ENCODE measurements around the gene PHLPP2.
"Not testable (repeated sequence)": the region's sequence is repeated elsewhere in the genome, so short reads cannot be mapped to it uniquely, and the experiment has no call there.

Gene PHLPP2

DNA sequence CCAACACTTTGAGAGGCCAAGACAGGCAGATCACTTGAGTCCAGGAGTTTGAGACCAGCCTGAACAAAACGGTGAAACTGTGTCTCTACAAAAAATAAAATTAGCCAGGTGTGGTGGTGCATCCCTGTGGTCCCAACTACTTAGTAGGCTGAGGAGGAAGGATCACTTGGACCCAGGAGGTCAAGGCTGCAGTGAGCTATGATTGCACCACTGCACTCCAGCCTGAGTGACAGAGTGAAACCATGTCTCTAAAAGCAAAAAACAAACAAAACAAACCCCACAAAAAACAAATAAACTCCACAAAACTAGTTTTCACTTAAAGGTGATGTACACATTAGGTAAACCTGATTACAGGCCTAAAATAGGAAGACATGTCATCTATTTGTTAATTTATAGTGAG, 58.2 kb downstream of the PHLPP2 start:
- DNase-seq: no peak

DNA sequence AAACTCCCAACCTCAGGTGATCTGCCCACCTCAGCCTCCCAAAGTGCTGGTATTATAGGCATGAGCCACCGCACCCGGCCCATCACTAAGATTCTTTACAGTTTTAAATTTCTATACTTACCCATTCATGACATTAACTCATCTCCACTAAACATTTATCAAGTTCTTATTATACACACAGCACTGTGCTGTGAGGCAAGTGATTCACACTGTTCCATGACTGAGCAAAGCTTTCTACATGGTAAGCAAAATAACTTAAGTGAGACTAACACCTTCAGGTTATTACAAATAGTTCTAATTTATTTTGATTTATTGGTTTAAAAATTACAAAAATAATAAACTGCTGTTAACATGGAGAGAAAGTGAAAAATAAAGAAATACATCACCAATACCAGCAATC, 65.0 kb downstream of the PHLPP2 start:
- no peak for DNase-seq

GRCh38 chr16:71658771-71659170, 65.7 kb downstream of the PHLPP2 start:
- no peak for DNase-seq

DNA sequence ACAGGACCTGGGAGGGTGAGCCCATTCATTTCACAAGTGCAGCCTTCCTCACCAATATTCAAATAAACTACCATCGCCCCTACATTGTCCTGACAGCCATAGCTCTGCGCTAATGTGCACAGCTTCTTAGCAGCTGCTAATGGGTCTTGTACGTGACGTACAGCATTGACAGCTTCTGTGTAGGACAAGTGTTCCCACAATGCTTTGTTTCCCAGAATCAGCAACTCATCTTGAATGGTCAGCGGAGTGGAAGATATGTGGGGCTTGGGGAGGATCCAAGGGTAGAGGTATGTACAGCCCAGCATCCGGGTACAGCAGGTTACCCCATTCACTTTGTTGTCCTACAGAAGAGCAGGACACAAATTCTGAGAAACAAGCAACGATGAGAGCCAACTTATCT, 74.8 kb downstream of the PHLPP2 start:
- no peak for DNase-seq

DNA sequence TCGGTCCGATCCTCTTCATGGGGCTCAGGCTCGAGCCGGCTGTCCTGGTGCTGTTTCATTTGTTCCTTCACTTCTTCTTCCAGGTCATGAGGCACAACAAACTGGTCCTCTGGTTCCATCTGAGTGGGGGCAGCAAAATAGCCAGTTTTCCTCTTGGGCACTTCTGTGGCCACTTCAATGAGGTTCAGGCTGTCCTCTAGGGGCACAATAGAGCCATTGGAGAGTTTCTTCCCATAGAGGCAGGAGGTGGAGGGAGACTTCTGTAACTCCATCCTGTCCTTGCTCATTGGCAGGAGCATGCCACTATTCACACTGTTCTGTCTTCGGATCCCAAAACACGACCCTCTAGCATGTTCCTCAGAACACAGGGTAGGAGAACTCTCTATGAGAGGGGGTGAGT, 75.6 kb downstream of the PHLPP2 start:
- peak; percentile 11 for DNase-seq

- DNase-seq: peak; percentile 18
Observed at GRCh38 chr16:71648162-71648561, 76.3 kb downstream of the PHLPP2 start.

- no peak for DNase-seq
Observed at GRCh38 chr16:71647391-71647790, 77.1 kb downstream of the PHLPP2 start.

- DNase-seq: peak; percentile 53
Observed at GRCh38 chr16:71645450-71645849, 79.1 kb downstream of the PHLPP2 start.

DNA sequence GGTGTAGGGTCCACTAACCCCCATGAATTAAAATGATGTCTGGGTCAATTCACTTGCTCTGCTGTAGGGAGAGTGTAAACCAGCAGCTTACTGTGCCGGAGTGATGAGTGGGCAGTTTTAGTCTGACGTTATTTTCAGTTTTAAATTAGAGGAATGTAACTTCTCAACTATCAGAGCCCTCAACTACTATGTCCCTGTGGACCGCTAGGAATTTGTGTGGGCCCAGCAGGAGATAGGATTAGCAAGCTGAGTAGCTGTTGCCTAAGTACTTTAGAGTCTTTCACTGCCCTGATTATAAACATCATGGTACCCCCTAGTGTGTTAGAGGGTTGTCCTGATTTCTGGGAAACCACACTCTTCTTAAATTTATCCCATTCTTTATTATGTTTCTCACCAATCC, 87.1 kb downstream of the PHLPP2 start:
- peak; percentile 7 for DNase-seq

DNA sequence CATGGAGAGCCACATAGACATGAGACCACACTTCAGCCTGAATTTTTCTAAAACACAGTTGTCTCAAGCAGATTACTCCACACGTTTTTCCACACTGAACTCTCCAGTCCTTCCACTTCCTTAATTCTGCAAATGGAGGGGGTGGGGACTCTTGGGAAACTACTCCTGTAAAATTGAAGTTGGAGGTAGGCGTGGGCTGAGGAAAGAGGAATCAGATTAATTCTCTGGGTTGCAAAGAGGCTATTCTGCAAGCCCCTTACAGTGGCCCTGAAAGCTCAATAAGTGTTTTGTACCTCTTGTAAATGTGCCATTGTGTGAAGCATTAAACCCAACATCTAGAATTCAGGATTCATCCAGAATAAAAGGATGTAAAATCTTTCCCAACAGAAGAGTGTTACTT, 88.9 kb downstream of the PHLPP2 start:
- DNase-seq: no peak

DNA sequence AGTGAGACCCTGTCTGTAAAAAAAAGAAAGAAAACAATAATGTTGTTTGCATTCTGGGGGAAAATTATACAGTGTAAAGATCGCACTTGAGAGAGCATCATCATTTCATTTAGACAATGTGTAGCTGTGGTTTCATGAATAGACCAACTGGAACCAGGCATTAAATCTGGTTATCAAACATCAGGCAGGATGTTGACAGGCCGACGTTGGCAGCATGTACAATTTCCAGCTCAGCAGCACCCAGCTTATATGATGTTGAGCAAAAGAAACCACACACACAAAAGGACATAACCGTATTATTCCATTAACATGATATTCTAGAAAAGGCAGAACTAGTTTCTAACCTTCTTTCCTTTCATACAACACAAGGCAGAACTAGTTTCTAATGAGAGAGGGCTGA, 92.7 kb downstream of the PHLPP2 start:
- no peak for DNase-seq

GRCh38 chr16:71630808-71631207, 93.7 kb downstream of the PHLPP2 start:
- no peak for DNase-seq

- no peak for DNase-seq
Observed at GRCh38 chr16:71629278-71630016, 95.1 kb downstream of the PHLPP2 start.

DNA sequence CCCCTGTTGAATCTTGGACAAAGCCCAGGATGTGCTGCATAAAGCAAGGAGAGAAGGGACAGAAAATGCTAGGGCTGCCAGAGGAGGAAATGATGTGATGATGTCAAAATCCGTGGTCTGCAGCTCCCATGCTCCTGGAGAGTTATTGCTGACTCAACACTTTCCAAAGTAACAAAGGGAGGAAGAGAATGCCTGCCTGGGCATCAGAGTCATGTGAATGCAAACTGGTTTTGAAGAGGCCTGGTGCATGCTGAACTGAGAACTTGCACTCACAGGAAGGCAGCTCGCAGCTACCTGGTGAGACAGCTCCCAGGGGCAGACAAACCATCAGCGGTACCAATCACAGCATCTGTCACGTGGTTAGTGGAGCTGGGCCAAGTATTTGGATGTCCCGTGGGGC, 95.7 kb downstream of the PHLPP2 start:
- no peak for DNase-seq

- peak; percentile 7 for DNase-seq
Observed at GRCh38 chr16:71627731-71628181, 96.7 kb downstream of the PHLPP2 start.

- no peak for DNase-seq
Observed at GRCh38 chr16:71626858-71627213, 97.7 kb downstream of the PHLPP2 start.

DNA sequence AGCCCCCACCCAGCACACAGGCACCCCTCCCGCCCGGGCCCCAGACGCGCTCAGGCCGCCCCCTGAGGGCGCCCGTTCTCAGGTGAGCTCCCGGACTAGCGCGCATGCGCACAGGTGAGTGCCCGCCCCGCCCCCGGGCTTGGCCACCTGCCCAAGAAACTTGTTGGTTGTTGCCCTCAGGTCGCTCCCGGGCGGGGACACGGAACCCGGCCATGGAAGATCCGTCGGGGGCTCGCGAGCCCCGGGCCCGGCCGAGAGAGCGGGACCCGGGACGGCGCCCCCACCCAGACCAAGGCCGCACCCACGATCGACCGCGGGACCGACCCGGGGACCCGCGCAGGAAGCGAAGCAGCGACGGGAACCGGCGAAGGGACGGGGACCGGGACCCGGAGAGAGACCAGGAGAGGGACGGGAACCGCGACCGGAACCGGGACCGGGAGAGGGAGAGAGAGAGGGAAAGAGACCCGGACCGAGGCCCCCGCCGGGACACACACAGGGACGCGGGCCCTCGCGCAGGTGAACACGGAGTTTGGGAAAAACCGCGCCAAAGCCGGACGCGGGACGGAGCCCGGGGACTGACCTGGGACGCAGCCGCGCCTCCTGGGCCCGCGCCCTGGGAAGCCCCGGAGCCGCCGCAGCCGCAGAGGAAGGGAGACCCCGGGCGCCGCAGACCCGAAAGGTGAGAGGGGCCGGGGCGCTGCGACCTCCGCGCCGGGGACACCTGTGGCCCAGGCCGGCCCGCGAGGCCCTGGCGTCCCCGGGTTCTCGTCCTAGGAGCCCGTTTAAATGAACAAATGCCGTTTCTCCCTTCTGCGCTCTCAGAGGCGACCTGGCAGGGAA, 98.3 kb downstream of the PHLPP2 start, which contains the start of gene MARVELD3:
MARVELD3 (plus strand) TSS at position 167 of the 840 bp plus-strand sequence; CDS start at position 213, 46 bp downstream.
- no peak for DNase-seq

GRCh38 chr16:71625113-71625850, 99.2 kb downstream of the PHLPP2 start:
- no peak for DNase-seq

DNA sequence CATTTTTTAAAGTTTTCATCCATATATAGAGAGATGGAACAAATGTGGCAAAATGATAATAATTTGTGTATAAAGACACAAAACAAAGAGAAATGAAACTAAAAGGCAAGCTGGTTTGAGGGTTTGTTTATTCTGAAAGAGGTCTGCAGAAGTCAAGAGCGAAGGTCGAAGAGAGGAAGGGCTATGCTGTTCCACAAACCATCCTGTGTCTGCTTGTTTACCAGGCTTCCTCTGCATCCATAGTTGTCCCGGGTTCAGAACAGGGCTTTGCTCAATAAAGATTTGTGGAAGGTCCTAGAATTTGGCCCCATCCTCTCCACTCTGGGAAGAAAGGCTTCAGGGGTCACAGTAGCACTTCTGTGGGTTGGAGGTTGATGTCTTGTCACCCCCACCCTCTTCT, 100.9 kb downstream of the PHLPP2 start:
- no peak for DNase-seq

GRCh38 chr16:71622088-71622487, 102.4 kb downstream of the PHLPP2 start:
- DNase-seq: no peak

DNA sequence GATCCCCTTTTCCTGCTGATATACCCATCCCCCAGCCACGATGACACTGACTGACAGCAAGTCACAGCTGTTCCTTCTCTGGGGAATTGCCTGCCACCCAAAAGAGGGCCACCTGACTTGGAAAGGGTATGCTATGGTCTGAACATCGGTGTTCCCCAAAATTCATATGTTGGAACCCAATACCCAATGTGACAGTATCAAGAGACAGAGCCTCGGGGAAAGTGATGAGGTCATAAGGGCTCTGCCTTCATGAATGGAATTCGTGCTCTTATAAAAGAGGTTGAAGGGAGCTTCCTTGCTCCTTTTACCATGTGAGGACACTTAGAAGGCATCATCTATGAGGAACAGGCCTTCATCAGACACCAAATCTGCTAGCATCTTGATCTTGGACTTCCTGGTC, 106.1 kb downstream of the PHLPP2 start:
- no peak for DNase-seq

DNA sequence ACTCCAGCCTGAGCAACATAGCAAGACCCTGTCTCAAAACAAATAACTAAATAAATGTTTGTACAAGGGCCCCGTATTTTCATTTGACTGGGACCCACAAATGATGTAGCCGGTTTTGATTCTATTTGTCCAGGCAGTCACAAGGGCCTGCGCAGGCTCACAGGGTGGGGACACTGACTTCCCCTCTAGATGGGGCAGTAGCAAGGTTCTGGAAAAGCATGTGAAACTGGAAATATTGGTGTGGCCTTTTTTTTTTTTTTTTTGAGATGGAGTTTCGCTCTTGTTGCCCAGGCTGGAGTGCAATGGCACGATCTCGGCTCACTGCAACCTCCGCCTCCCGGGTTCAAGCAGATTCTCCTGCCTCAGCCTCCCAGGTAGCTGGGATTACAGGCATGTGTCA, 109.5 kb downstream of the PHLPP2 start:
- not testable (repeated sequence) for DNase-seq

All from NCI-H82 (cell line).